Measurements from ENCODE around the gene C11orf86. TPM values are rescaled to one million over a fixed set of nuclear protein-coding genes. Genes with fewer than 3 reads are reported as not detected.
A peak's percentile ranks its signal among the peaks of the same experiment; 100 is the strongest.

Gene C11orf86
- total and polyA plus RNA-seq, 2 donors (not counting 3 experiments of a cell fraction or from before 2014, with no cell fraction given) = not detected

DNA sequence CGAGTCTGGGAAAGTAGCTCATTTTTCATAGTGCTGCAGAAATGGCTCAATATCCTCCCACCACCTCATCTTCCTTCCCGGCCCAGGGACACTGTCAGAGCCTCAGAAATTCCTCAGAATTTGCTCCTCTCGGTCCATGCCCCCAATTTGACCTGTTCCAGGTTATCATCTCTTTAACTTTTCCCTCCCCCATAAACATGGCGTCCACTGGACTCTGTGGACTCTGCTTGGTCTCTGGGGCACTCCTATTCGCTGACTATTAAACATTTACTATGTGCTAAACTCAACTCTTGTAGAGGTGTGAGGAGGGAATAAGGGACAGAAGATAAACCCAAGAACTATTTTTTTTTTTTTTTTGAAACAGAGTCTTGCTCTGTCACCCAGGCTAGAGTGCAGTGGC, 8.8 kb upstream of the C11orf86 start:
- Histone ChIP-seq H3K79me2 (ENCODE audit: control insufficient read depth, insufficient read depth, low read length) (no peaks in the 10 kb centered on the region), H3K9me3 (replicated peaks; ENCODE audit: control insufficient read depth, insufficient read depth, low read length) (no peaks in the 10 kb centered on the region), H3K9ac (replicated peaks; ENCODE audit: extremely low read depth, insufficient read depth, low read length) (no peak overlapping the region), H4K20me1 (replicated peaks; ENCODE audit: control insufficient read depth, extremely low read depth, insufficient read depth, low read length) (no peaks in the 10 kb centered on the region), H3K4me1 (ENCODE audit: control insufficient read depth, extremely low read depth, insufficient read depth, low read length) (peaks cover 25% of the 10 kb centered on the region), H3K36me3 (ENCODE audit: control insufficient read depth in 2 of 2, extremely low read depth in 1 of 2, insufficient read depth in 2 of 2, low read length in 2 of 2) (no peaks in the 10 kb centered on the region), H3K4me2 (ENCODE audit: insufficient read depth, low read length) (no peak overlapping the region), H2AFZ (ENCODE audit: low read depth, low read length) (no peak overlapping the region), H3K27ac (ENCODE audit: insufficient read depth, low read depth, low read length) (no peak overlapping the region), H3K4me3 (replicated peaks in 1 of 3; ENCODE audit: insufficient read depth in 1 of 3, low read depth in 1 of 3, low read length in 3 of 3) (no peak overlapping the region), H3K27me3 (ENCODE audit: control insufficient read depth in 2 of 2, insufficient read depth in 2 of 2, low read length in 2 of 2) (no peaks in the 10 kb centered on the region), H3K9me1 (replicated peaks; ENCODE audit: control insufficient read depth, extremely low read depth, insufficient read depth, low read length) (no peaks in the 10 kb centered on the region)
- TF ChIP-seq POLR2A (IDR thresholded peaks at IDR 0.05; ENCODE audit: low read depth, low read length) = no peak
- TF ChIP-seq GATA2 (IDR thresholded peaks at IDR 0.05; ENCODE audit: insufficient read depth, insufficient read length, low read depth, low read length) = no peak
- TF ChIP-seq, protein P1, sequence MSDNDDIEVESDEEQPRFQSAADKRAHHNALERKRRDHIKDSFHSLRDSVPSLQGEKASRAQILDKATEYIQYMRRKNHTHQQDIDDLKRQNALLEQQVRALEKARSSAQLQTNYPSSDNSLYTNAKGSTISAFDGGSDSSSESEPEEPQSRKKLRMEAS (IDR thresholded peaks at IDR 0.05; ENCODE audit: insufficient read depth, insufficient read length) = no peak
- dilution Hi-C loops (cut with MboI; ENCODE audit: extremely low pct_ligation_motif_present, low sequenced_read_pairs) = no loop called here
- no peak for FAIRE-seq
- no TSS peak for BruUV-seq (replicated peaks)
- CTCF ChIA-PET = interaction anchor here (1.4 to 1.8 kb wide), 2 partner anchors 10 to 18 kb away, joined by 3 to 10 read pairs; no protein-coding TSS in a partner anchor
- intact Hi-C loops (cut with micrococcal nuclease) = no loop called here
- POLR2A ChIA-PET = no interaction called here
- DNase-seq (ENCODE audit: low read depth, low spot score) = no peak

DNA sequence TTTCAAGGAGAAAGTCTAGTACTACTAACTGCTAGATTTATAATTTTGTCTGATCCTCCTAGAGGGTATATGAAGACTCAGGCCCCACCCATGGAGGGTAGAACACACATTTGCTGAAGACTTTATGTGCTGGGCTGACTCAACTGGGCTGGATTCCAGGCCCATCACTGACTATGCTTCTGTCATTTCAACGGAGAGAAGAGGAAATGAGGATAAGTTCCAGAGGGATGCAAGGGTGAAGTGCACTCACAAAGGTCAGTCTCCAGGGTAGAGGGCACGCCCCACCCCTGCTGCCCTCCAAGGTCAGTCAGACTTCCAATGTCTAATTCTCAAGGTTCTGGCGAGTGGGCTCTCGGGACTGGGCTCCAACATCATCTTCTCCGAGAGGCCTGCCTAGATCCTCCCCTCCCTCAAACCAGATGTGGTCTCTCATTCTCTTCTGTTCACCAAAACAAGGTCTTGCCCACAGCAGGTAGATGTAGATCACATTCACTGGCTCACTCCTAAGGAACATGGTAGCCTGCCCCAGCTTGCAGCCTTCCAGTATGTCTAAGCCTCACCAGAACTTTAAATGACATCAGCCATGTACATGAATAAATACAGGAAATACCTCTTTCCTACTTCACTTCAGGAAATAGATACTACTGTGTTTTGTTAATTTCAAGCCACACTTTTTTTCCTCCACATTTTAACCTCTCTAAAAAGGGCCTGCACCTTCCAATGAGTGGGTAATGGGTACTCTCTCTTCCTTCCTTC, 7.3 kb upstream of the C11orf86 start:
- FAIRE-seq = peak; percentile 82
- CTCF ChIA-PET = interaction anchor here (0.9 kb wide), 1 partner anchor 9 kb away, joined by 4 read pairs; no protein-coding TSS in a partner anchor
- Histone ChIP-seq H3K4me3 (replicated peaks in 1 of 3; ENCODE audit: insufficient read depth in 1 of 3, low read depth in 1 of 3, low read length in 3 of 3) (no peak overlapping the region), H3K4me2 (ENCODE audit: insufficient read depth, low read length) (peak overlapping the region; percentile 57), H3K9me3 (replicated peaks; ENCODE audit: control insufficient read depth, insufficient read depth, low read length) (no peaks in the 10 kb centered on the region), H3K36me3 (ENCODE audit: control insufficient read depth in 2 of 2, extremely low read depth in 1 of 2, insufficient read depth in 2 of 2, low read length in 2 of 2) (no peaks in the 10 kb centered on the region), H3K9me1 (replicated peaks; ENCODE audit: control insufficient read depth, extremely low read depth, insufficient read depth, low read length) (no peaks in the 10 kb centered on the region), H3K27me3 (ENCODE audit: control insufficient read depth in 2 of 2, insufficient read depth in 2 of 2, low read length in 2 of 2) (no peaks in the 10 kb centered on the region), H3K27ac (ENCODE audit: insufficient read depth, low read depth, low read length) (peak overlapping the region; percentile 71), H4K20me1 (replicated peaks; ENCODE audit: control insufficient read depth, extremely low read depth, insufficient read depth, low read length) (no peaks in the 10 kb centered on the region), H2AFZ (ENCODE audit: low read depth, low read length) (no peak overlapping the region), H3K9ac (replicated peaks; ENCODE audit: extremely low read depth, insufficient read depth, low read length) (no peak overlapping the region), H3K4me1 (ENCODE audit: control insufficient read depth, extremely low read depth, insufficient read depth, low read length) (peaks cover 26% of the 10 kb centered on the region), H3K79me2 (ENCODE audit: control insufficient read depth, insufficient read depth, low read length) (no peaks in the 10 kb centered on the region)
- TSS peak; percentile 19 for BruUV-seq (replicated peaks)
- dilution Hi-C loops (cut with MboI; ENCODE audit: extremely low pct_ligation_motif_present, low sequenced_read_pairs) (no loop called here), intact Hi-C loops (cut with micrococcal nuclease) (loop anchor here (1.0 kb wide), 1 partner anchor 10 kb away; the partner anchor contains the start of gene PC)
- POLR2A ChIA-PET = interaction anchor here (0.6 kb wide), 1 partner anchor 503 kb away, joined by 3 read pairs; no protein-coding TSS in a partner anchor
- TF ChIP-seq POLR2A (IDR thresholded peaks at IDR 0.05; ENCODE audit: low read depth, low read length) (no peak), POLR2AphosphoS5 (IDR thresholded peaks at IDR 0.05; ENCODE audit: insufficient read depth, low read depth, low read length) (no peak), JUN (IDR thresholded peaks at IDR 0.05; ENCODE audit: borderline replicate concordance, insufficient read depth, insufficient read length, low read depth) (peak; percentile 40), FOS (IDR thresholded peaks at IDR 0.05; ENCODE audit: borderline replicate concordance, insufficient read depth, low read length) (peak; percentile 39)
- DNase-seq (ENCODE audit: low read depth, low spot score) = peak; percentile 69
